ENCODE results near the gene KIF26B.

KIF26B gene

DNA sequence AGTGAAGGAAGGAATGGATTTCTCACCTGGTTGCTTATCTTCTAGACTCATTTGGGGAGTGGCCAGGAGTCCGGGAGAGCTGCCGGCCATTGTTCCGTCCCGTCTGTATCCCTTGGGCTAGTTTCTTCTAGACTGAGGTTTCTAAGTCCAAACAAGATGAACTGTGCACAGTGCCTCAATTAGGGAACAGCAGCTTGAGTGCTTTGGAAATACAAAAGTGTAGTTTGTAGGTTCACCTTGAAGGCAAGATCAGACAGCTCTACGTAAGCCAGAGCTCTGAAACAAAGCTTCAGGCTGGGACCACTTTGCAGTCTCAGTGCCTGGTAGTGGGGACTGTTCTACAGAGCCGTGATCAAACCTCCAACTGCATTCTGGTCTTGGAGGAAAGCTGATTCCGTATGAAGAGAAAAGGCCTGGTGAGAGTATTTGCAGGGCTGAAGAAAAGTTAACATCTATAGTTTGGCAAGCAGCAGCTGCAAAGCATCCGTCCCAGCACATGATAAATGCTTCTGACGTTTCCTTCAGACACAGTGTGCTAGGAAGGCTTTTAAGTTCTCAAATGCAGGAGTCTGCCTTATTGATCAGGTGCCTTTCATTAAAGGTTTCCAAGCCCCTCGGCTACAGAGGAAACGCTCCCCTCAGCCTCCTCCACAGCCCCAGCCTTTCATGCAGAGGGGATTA is 432.8 kb downstream of the KIF26B start:
- Histone ChIP-seq H3K9ac (ENCODE audit: low read length in 5 of 5) (no peak overlapping the region), H3K9me3 (ENCODE audit: control insufficient read depth in 5 of 5, low read length in 5 of 5) (no peaks in the 10 kb centered on the region), H3K27me3 (ENCODE audit: control insufficient read depth in 5 of 5, insufficient read depth in 4 of 5, low read length in 5 of 5) (peaks cover 0 to 5% (median 0%) of the 10 kb centered on the region in 5 donors), H3K4me3 (ENCODE audit: low read depth in 1 of 5, low read length in 5 of 5) (no peak overlapping the region), H3K27ac (ENCODE audit: low read depth, low read length) (no peak overlapping the region), H3K4me1 (ENCODE audit: control insufficient read depth in 5 of 5, insufficient read depth in 5 of 5, low read length in 5 of 5) (peaks cover 0 to 4% (median 0%) of the 10 kb centered on the region in 5 donors), H3K36me3 (ENCODE audit: control insufficient read depth in 5 of 5, insufficient read depth in 5 of 5, low read length in 5 of 5) (no peaks in the 10 kb centered on the region)

DNA sequence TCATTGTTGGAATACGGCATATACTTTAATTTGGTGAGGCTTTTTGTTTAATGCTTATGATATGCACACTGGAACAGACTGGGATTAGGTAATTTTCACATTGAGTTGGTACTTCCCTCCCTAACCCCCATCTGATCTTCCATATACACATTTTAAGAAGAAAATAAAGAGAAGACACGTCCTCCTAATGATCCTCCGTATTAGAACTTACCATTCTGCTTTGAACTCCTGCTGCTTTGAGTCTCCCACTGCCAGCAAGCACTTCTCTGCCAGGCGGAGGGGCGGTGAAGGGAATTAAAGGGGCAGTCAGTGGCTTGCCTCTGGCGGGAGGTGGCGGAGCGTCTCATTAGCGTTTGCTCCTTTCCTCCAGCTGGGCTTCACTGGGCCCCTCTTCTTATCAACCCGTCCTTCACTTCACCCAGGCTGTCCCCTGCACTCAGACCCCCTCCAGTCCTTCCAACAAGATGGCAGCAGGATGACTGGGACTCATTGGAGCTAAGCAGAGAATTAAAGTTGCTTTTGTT is 433.4 kb downstream of the KIF26B start:
- peaks cover 0 to 3% (median 0%) of the 10 kb centered on the region in 5 donors for H3K27me3 ChIP-seq (ENCODE audit: control insufficient read depth in 5 of 5, insufficient read depth in 4 of 5, low read length in 5 of 5)
- H3K9ac ChIP-seq (ENCODE audit: low read length in 5 of 5): no peak overlapping the region
- peaks cover 0 to 4% (median 0%) of the 10 kb centered on the region in 5 donors for H3K4me1 ChIP-seq (ENCODE audit: control insufficient read depth in 5 of 5, insufficient read depth in 5 of 5, low read length in 5 of 5)
- no peak overlapping the region for H3K27ac ChIP-seq (ENCODE audit: low read depth, low read length)
- H3K4me3 ChIP-seq (ENCODE audit: low read depth in 1 of 5, low read length in 5 of 5): no peak overlapping the region
- H3K9me3 ChIP-seq (ENCODE audit: control insufficient read depth in 5 of 5, low read length in 5 of 5): no peaks in the 10 kb centered on the region
- H3K36me3 ChIP-seq (ENCODE audit: control insufficient read depth in 5 of 5, insufficient read depth in 5 of 5, low read length in 5 of 5): no peaks in the 10 kb centered on the region

DNA sequence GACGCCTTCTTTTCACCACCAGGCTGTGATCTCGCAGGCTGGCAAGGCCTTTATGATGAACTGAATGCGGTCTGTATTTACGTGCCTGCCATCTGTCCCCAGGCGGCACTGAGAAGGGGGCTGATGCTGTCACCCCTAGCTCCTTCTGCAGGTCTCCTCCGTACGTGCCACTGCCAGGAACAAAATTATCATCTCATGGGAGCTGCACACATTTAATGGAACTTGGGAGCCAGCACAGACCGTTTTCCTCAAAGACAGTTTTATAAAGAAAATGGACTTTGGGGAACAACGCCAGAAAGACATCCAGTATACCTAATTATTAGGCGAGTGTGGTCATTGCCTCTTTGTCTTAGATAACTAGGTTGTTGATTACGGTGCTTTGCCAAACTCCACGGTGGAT is 434.5 kb downstream of the KIF26B start:
- H3K27me3 ChIP-seq (ENCODE audit: control insufficient read depth in 5 of 5, insufficient read depth in 4 of 5, low read length in 5 of 5): peaks cover 0 to 3% (median 0%) of the 10 kb centered on the region in 5 donors
- H3K27ac ChIP-seq (ENCODE audit: low read depth, low read length): no peak overlapping the region
- no peaks in the 10 kb centered on the region for H3K36me3 ChIP-seq (ENCODE audit: control insufficient read depth in 5 of 5, insufficient read depth in 5 of 5, low read length in 5 of 5)
- no peaks in the 10 kb centered on the region for H3K9me3 ChIP-seq (ENCODE audit: control insufficient read depth in 5 of 5, low read length in 5 of 5)
- H3K4me3 ChIP-seq (ENCODE audit: low read depth in 1 of 5, low read length in 5 of 5): no peak overlapping the region
- H3K4me1 ChIP-seq (ENCODE audit: control insufficient read depth in 5 of 5, insufficient read depth in 5 of 5, low read length in 5 of 5): peaks cover 0 to 4% (median 0%) of the 10 kb centered on the region in 5 donors
- H3K9ac ChIP-seq (ENCODE audit: low read length in 5 of 5): no peak overlapping the region

DNA sequence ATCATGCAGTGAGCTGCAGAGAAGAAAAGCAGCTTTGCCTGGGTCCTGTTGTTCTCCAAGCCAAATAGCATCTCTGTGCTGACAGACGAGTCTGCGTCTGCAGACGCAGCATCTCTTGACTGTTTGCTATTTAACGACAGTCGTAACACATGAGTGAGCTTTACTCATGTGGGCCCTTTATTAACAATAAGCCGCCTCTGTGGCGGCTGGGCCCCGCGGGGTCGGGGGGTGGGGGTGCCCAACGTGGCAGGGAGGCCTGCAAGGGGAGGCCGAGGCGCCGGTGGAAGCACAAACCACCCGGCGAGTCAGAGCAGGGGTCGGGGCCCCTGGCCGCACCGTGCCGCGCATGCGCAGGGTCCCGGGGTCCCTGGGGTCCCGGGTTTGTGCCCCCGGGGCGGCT is 435.1 kb downstream of the KIF26B start:
- H3K27me3 ChIP-seq (ENCODE audit: control insufficient read depth in 5 of 5, insufficient read depth in 4 of 5, low read length in 5 of 5): peaks cover 0 to 3% (median 0%) of the 10 kb centered on the region in 5 donors
- H3K27ac ChIP-seq (ENCODE audit: low read depth, low read length): no peak overlapping the region
- no peaks in the 10 kb centered on the region for H3K9me3 ChIP-seq (ENCODE audit: control insufficient read depth in 5 of 5, low read length in 5 of 5)
- H3K9ac ChIP-seq (ENCODE audit: low read length in 5 of 5): no peak overlapping the region
- H3K36me3 ChIP-seq (ENCODE audit: control insufficient read depth in 5 of 5, insufficient read depth in 5 of 5, low read length in 5 of 5): no peaks in the 10 kb centered on the region
- peaks cover 0 to 4% (median 0%) of the 10 kb centered on the region in 5 donors for H3K4me1 ChIP-seq (ENCODE audit: control insufficient read depth in 5 of 5, insufficient read depth in 5 of 5, low read length in 5 of 5)
- H3K4me3 ChIP-seq (ENCODE audit: low read depth in 1 of 5, low read length in 5 of 5): no peak overlapping the region

DNA sequence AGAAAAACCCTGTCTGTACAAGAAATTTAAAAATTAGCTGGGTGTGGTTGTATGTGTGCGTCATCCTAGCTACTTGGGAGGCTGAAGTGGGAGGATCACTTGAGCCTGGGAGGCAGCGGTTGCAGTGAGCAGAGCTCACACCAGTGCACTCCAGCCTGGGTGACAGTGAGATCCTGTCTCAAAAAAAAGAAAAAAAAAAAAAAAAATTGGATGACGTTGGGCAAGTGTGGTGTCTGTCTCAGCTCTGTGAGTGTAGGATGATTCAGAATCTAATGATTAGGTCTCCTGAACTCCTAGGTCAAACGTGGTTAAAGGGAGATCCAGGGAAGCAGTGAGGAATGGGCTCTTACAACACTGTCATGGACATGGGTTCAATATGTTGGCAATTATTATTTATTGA is 435.9 kb downstream of the KIF26B start:
- Histone ChIP-seq H3K27me3 (ENCODE audit: control insufficient read depth in 5 of 5, insufficient read depth in 4 of 5, low read length in 5 of 5) (peaks cover 0 to 3% (median 0%) of the 10 kb centered on the region in 5 donors), H3K36me3 (ENCODE audit: control insufficient read depth in 5 of 5, insufficient read depth in 5 of 5, low read length in 5 of 5) (no peaks in the 10 kb centered on the region), H3K4me3 (ENCODE audit: low read depth in 1 of 5, low read length in 5 of 5) (no peak overlapping the region), H3K27ac (ENCODE audit: low read depth, low read length) (no peak overlapping the region), H3K9me3 (ENCODE audit: control insufficient read depth in 5 of 5, low read length in 5 of 5) (no peaks in the 10 kb centered on the region), H3K4me1 (ENCODE audit: control insufficient read depth in 5 of 5, insufficient read depth in 5 of 5, low read length in 5 of 5) (peaks cover 0 to 4% (median 0%) of the 10 kb centered on the region in 5 donors), H3K9ac (ENCODE audit: low read length in 5 of 5) (no peak overlapping the region)

DNA sequence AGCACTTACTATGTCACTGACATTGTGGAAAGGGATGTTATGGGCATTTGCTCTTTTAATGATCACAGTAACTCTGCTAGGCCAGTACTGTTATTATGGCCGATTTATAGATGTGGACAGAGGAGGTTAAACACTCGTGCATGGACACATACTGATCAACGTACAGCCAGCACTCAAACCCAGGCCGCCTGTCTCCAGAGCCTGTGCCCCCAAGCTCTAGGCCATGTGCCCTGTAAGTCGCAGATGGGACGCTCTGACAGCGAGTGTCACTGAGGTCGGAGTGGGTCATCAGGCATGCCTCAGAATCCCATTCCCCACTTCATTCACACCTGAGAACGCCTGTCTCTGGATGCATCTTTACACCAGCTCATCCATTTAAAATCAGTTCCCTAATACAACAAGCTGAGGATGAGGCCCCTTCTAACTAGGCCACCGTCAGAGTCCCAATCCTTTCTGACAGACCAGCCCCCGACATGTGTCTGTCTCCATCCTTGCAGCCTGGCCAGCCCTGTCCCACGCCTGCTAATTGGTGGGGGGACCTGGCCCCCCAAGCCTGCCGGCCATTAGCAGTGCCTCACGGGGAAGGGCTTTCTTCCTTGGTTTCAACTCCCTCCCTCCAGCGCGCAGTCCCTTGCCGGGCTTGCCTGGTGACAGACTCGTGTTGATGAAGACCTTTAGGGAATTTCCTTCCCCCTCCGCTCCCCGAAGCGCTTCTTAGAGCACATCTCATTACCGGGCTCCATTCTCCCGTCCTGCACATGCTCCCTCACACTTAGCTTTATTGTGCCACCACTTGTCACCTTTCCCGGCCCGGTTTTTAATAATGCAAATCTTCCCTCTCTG is 436.8 kb downstream of the KIF26B start:
- Histone ChIP-seq H3K27me3 (ENCODE audit: control insufficient read depth in 5 of 5, insufficient read depth in 4 of 5, low read length in 5 of 5) (peaks cover 0 to 3% (median 0%) of the 10 kb centered on the region in 5 donors), H3K9ac (ENCODE audit: low read length in 5 of 5) (no peak overlapping the region), H3K9me3 (ENCODE audit: control insufficient read depth in 5 of 5, low read length in 5 of 5) (no peaks in the 10 kb centered on the region), H3K36me3 (ENCODE audit: control insufficient read depth in 5 of 5, insufficient read depth in 5 of 5, low read length in 5 of 5) (no peaks in the 10 kb centered on the region), H3K27ac (ENCODE audit: low read depth, low read length) (no peak overlapping the region), H3K4me3 (ENCODE audit: low read depth in 1 of 5, low read length in 5 of 5) (no peak overlapping the region), H3K4me1 (ENCODE audit: control insufficient read depth in 5 of 5, insufficient read depth in 5 of 5, low read length in 5 of 5) (peaks cover 0 to 4% (median 0%) of the 10 kb centered on the region in 5 donors)

DNA sequence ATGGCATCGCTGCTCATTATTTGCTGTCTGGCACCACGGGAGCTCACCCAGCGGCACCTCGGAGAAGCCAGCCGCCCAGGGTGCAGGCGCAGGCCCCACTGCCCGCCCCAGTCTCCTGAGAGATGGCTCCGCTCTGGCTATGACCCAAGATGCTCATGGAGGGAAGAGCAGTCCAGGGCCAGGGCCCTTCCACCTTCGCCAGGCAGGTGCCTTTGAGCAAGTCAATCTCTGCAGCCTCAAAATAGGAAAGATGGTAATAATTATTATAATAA is 437.3 kb downstream of the KIF26B start:
- H3K9me3 ChIP-seq (ENCODE audit: control insufficient read depth in 5 of 5, low read length in 5 of 5): no peaks in the 10 kb centered on the region
- H3K4me3 ChIP-seq (ENCODE audit: low read depth in 1 of 5, low read length in 5 of 5): no peak overlapping the region
- H3K27ac ChIP-seq (ENCODE audit: low read depth, low read length): no peak overlapping the region
- no peaks in the 10 kb centered on the region for H3K36me3 ChIP-seq (ENCODE audit: control insufficient read depth in 5 of 5, insufficient read depth in 5 of 5, low read length in 5 of 5)
- no peak overlapping the region for H3K9ac ChIP-seq (ENCODE audit: low read length in 5 of 5)
- peaks cover 0 to 3% (median 0%) of the 10 kb centered on the region in 5 donors for H3K27me3 ChIP-seq (ENCODE audit: control insufficient read depth in 5 of 5, insufficient read depth in 4 of 5, low read length in 5 of 5)
- peaks cover 0 to 4% (median 0%) of the 10 kb centered on the region in 5 donors for H3K4me1 ChIP-seq (ENCODE audit: control insufficient read depth in 5 of 5, insufficient read depth in 5 of 5, low read length in 5 of 5)

DNA sequence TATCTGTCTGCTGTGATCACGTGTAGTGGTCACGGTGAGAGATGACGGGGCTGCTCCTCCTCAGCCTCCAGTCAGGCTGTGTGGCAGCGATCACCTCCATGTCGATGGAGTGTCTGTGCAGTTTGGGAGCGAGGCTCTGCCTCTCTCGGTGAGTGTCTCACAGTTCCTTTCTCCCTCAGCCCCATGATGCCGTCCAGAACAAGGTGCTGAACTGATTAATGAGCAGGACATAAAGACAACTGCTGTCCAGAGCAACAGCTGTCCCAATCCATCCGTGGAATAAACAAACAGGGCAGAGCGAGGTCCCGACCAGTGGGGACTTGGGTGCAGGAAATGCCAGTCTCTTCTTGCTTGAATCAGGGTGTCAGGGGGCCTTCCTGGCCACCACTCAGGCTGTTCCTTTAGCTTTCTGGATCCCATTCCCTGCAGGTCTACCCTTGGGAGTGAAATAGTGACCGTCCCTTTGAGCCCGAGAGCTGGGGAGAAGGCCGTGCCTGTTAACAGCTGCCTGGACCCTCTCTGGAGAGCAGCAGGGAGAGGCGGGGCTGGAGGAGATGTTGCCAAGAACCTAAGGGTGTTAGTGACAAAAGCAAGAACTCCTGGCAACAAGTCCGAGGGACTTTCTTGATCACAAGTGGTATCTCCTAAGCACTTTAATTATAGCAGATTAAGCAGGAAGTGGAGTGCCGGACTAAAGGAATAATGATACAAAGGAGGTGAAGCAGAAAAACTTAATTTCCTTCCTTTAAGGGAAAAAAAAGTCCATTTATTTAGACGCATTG is 443.9 kb downstream of the KIF26B start:
- Histone ChIP-seq H3K4me3 (ENCODE audit: low read depth in 1 of 5, low read length in 5 of 5) (peak overlapping the region in 2 of 5 donors; percentile 17 to 49), H3K27ac (ENCODE audit: low read depth, low read length) (no peak overlapping the region), H3K4me1 (ENCODE audit: control insufficient read depth in 5 of 5, insufficient read depth in 5 of 5, low read length in 5 of 5) (peaks cover 2 to 16% (median 14%) of the 10 kb centered on the region in 5 donors), H3K9ac (ENCODE audit: low read length in 5 of 5) (no peak overlapping the region), H3K9me3 (ENCODE audit: control insufficient read depth in 5 of 5, low read length in 5 of 5) (no peaks in the 10 kb centered on the region), H3K27me3 (ENCODE audit: control insufficient read depth in 5 of 5, insufficient read depth in 4 of 5, low read length in 5 of 5) (no peaks in the 10 kb centered on the region), H3K36me3 (ENCODE audit: control insufficient read depth in 5 of 5, insufficient read depth in 5 of 5, low read length in 5 of 5) (no peaks in the 10 kb centered on the region)

DNA sequence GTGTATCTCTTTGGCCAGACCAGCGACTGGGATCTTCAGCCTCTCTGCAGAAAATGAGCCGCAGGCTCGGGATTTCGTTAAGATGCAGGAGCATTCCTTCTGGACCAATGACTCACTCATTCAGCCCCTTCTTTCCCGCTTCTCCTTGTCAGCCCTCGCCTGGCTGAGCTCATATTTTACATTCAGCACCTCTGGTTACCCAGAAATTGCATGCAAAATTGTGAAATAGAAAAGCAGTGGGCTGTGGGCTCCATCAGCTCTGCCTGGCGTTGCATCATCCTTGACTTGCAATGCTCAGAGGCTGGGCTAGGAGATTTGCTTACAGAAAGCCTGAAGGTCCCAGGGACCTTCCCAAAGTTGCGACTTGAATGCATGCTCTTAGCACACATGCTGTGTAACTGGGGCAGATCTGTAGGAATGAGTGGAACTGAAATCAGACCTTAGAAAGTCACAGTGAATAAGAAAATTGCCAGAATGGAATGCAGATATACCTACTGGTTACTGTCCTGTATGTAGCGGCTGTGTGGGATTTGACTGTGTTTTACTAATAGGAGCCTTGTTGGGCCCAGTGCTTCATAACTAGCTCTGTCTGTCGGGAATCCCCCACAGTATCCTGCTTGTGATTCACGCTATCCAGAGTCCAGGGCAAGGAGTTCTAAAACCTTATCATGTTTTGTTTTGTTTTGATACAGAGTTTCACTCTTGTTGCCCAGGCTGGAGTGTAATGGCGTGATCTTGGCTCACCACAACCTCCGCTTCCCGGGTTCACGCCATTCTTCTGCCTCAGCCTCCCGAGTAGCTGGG is 444.8 kb downstream of the KIF26B start:
- Histone ChIP-seq H3K27me3 (ENCODE audit: control insufficient read depth in 5 of 5, insufficient read depth in 4 of 5, low read length in 5 of 5) (no peaks in the 10 kb centered on the region), H3K4me1 (ENCODE audit: control insufficient read depth in 5 of 5, insufficient read depth in 5 of 5, low read length in 5 of 5) (peaks cover 2 to 16% (median 14%) of the 10 kb centered on the region in 5 donors), H3K9me3 (ENCODE audit: control insufficient read depth in 5 of 5, low read length in 5 of 5) (no peaks in the 10 kb centered on the region), H3K36me3 (ENCODE audit: control insufficient read depth in 5 of 5, insufficient read depth in 5 of 5, low read length in 5 of 5) (no peaks in the 10 kb centered on the region), H3K9ac (ENCODE audit: low read length in 5 of 5) (no peak overlapping the region), H3K27ac (ENCODE audit: low read depth, low read length) (no peak overlapping the region), H3K4me3 (ENCODE audit: low read depth in 1 of 5, low read length in 5 of 5) (peak overlapping the region in 2 of 5 donors; percentile 17 to 49)
